Smooth muscle cell (in vitro differentiated cells): ENCODE measurements around the gene ADAMTS13. TPM values are rescaled to one million over a fixed set of nuclear protein-coding genes. Genes with fewer than 3 reads are reported as not detected.

Experiments
- DNase-seq: peaks from one replicate; lab custom pipeline; 2025; ENCODE audit not compliant: unreplicated experiment; lab: John Stamatoyannopoulos, UW
- H2AFZ ChIP-seq: fragments of 200-600 bp; sonication (generic); 2 replicates; pipeline ENCODE4 v1.6.0; 2016; ENCODE audit warnings: antibody characterized with exemption, low read depth, mild to moderate bottlenecking
- H3F3A ChIP-seq: fragments of 200-600 bp; sonication (generic); 2 replicates; pipeline ENCODE4 v1.6.0; 2017; ENCODE audit warnings: antibody characterized with exemption, low read depth
- H3K27ac ChIP-seq: fragments of 200-600 bp; sonication (generic); 2 replicates; pipeline ENCODE4 v1.5.1; 2016; ENCODE audit warnings: low read depth, mild to moderate bottlenecking
- H3K27me3 ChIP-seq: fragments of 200-600 bp; sonication (generic); 2 replicates; pipeline ENCODE4 v1.6.1; 2016; ENCODE audit warnings: low read depth, mild to moderate bottlenecking
- H3K36me3 ChIP-seq: fragments of 200-600 bp; sonication (generic); 2 replicates; pipeline ENCODE4 v1.5.1; 2016; ENCODE audit warnings: low read depth
- H3K4me1 ChIP-seq: fragments of 200-600 bp; sonication (generic); 2 replicates; pipeline ENCODE4 v1.5.1; 2016; ENCODE audit warnings: low read depth
- H3K4me2 ChIP-seq: fragments of 200-600 bp; sonication (generic); 2 replicates; pipeline ENCODE4 v1.6.0; 2016; ENCODE audit warnings: mild to moderate bottlenecking
- H3K4me3 ChIP-seq: fragments of 200-600 bp; sonication (generic); 2 replicates; pipeline ENCODE4 v1.5.1; 2016; ENCODE audit warnings: mild to moderate bottlenecking
- H3K79me2 ChIP-seq: fragments of 200-600 bp; sonication (generic); 2 replicates; pipeline ENCODE4 v1.6.0; 2016; ENCODE audit warnings: low read depth, mild to moderate bottlenecking
- H3K9ac ChIP-seq: fragments of 200-600 bp; sonication (generic); 2 replicates; pipeline ENCODE4 v1.6.0; 2016; ENCODE audit warnings: low read depth
- H3K9me3 ChIP-seq: fragments of 200-600 bp; sonication (generic); replicated peaks from 2 replicates; pipeline ENCODE4 v1.5.1; 2016; ENCODE audit warnings: low read depth
- H4K20me1 ChIP-seq: fragments of 200-600 bp; sonication (generic); 2 replicates; pipeline ENCODE4 v1.6.0; 2016; ENCODE audit warnings: low read depth
- WGBS: methylation state at CpG from one replicate; pipeline ENCODE4 v1.1.7; 2016; ENCODE audit warnings: low lambda C conversion rate; 5-methylcytosine and 5-hydroxymethylcytosine counted together
- polyA plus RNA-seq: library from polyadenylated mRNA; unstranded; fragments of >200 nt; fragmentation: Nextera tagmentation; extraction: Ambion mirVana; gene quantifications from 2 replicates; pipeline ENCODE4 v1.2.1, GENCODE V29; 2016
- total RNA-seq: library from RNA; depleted of rRNA; stranded (reverse); fragments of >200 nt; gene quantifications from 2 replicates; pipeline ENCODE4 v1.2.3, GENCODE V29; 2014
- TF ChIP-seq, protein P1 (sequence below): fragments of 200-600 bp; sonication (generic); IDR thresholded peaks from 2 replicates; pipeline ENCODE4 v1.5.1; 2017; ENCODE audit warnings: borderline replicate concordance, mild to moderate bottlenecking, antibody characterized with exemption; ENCODE audit not compliant: insufficient read depth, poor library complexity, severe bottlenecking

Gene ADAMTS13
- total and polyA plus RNA-seq, 2 experiments from 2014 or later: 3.1 to 3.7 TPM

DNA sequence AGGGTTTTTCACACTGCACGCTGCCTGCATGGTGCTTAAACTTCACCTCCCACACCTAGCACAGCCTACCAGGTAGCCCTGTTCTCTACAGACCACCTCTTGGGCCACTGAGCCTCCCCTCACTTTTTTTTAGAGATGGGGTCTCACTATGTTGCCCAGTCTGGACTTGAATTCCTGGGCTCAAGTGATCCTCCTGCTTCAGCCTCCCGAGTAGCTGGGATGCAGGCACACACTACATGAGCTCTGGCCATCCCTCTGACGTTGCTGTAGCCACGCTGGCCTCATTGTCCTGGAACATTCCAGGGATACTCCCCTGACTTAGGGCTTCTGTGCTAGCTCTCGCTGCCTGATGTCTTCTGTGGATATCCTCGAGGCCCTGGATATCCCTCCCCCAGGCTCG is 30.4 kb downstream of the ADAMTS13 start:
- Histone ChIP-seq H3K4me3 (no peak overlapping the region), H3K4me2 (no peak overlapping the region), H3K4me1 (no peaks in the 10 kb centered on the region), H2AFZ (no peak overlapping the region), H3K9me3 (no peaks in the 10 kb centered on the region), H3K27ac (no peak overlapping the region), H3K79me2 (no peaks in the 10 kb centered on the region), H4K20me1 (no peaks in the 10 kb centered on the region), H3K27me3 (no peaks in the 10 kb centered on the region), H3K36me3 (no peaks in the 10 kb centered on the region), H3K9ac (no peak overlapping the region), H3F3A (no peaks in the 10 kb centered on the region)
- no peak for DNase-seq
- TF ChIP-seq, protein P1, sequence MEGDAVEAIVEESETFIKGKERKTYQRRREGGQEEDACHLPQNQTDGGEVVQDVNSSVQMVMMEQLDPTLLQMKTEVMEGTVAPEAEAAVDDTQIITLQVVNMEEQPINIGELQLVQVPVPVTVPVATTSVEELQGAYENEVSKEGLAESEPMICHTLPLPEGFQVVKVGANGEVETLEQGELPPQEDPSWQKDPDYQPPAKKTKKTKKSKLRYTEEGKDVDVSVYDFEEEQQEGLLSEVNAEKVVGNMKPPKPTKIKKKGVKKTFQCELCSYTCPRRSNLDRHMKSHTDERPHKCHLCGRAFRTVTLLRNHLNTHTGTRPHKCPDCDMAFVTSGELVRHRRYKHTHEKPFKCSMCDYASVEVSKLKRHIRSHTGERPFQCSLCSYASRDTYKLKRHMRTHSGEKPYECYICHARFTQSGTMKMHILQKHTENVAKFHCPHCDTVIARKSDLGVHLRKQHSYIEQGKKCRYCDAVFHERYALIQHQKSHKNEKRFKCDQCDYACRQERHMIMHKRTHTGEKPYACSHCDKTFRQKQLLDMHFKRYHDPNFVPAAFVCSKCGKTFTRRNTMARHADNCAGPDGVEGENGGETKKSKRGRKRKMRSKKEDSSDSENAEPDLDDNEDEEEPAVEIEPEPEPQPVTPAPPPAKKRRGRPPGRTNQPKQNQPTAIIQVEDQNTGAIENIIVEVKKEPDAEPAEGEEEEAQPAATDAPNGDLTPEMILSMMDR: no peak
- WGBS: 83% methylated on average over 7 of the region's 7 CpGs

DNA sequence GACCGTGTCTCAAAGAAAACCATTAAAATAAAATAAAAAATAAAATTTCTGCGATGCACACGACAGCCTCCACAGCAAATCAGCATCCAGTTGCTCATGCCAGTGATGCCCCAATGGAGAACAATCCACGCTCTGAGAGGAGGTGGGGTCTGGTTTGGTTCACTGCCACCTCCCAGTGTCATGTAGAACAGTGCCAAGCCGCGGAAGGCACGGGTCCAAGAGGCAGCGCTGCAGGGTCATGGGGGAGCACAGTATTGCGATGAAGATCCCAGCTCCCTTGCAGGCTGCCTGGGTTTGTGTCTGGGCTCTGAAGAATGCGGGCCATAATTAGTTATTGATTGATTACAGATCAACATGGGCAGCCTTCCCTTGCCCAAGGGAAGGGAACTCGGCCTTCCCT is 31.5 kb downstream of the ADAMTS13 start:
- H3K27me3 ChIP-seq: no peaks in the 10 kb centered on the region
- no peak for DNase-seq
- H3K36me3 ChIP-seq: no peaks in the 10 kb centered on the region
- no peaks in the 10 kb centered on the region for H3F3A ChIP-seq
- WGBS: 94% methylated on average over 11 of the region's 11 CpGs
- TF ChIP-seq, protein P1: no peak
- H3K4me3 ChIP-seq: no peak overlapping the region
- no peaks in the 10 kb centered on the region for H3K79me2 ChIP-seq
- no peaks in the 10 kb centered on the region for H3K4me1 ChIP-seq
- no peak overlapping the region for H2AFZ ChIP-seq
- H3K9me3 ChIP-seq: no peaks in the 10 kb centered on the region
- no peak overlapping the region for H3K4me2 ChIP-seq
- no peak overlapping the region for H3K9ac ChIP-seq
- H3K27ac ChIP-seq: no peak overlapping the region
- no peaks in the 10 kb centered on the region for H4K20me1 ChIP-seq

DNA sequence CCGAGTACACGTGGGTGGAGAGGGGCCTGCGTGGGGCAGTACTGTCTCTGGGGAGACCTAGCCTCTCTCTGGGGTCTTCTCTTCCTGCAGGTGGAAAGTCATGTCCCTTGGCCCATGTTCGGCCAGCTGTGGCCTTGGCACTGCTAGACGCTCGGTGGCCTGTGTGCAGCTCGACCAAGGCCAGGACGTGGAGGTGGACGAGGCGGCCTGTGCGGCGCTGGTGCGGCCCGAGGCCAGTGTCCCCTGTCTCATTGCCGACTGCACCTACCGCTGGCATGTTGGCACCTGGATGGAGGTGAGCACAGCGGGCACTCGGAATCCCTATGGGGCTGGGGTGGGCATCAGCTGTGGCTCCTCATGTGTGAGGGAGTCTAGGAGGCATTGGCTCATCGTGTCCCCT is 32.2 kb downstream of the ADAMTS13 start:
- Histone ChIP-seq H3K79me2 (no peaks in the 10 kb centered on the region), H3F3A (no peaks in the 10 kb centered on the region), H3K4me1 (no peaks in the 10 kb centered on the region), H3K9ac (no peak overlapping the region), H3K4me2 (no peak overlapping the region), H3K27me3 (no peaks in the 10 kb centered on the region), H3K9me3 (no peaks in the 10 kb centered on the region), H2AFZ (no peak overlapping the region), H4K20me1 (no peaks in the 10 kb centered on the region), H3K27ac (no peak overlapping the region), H3K4me3 (no peak overlapping the region), H3K36me3 (no peaks in the 10 kb centered on the region)
- no peak for DNase-seq
- WGBS: 93% methylated on average over 19 of the region's 19 CpGs
- TF ChIP-seq, protein P1: no peak

DNA sequence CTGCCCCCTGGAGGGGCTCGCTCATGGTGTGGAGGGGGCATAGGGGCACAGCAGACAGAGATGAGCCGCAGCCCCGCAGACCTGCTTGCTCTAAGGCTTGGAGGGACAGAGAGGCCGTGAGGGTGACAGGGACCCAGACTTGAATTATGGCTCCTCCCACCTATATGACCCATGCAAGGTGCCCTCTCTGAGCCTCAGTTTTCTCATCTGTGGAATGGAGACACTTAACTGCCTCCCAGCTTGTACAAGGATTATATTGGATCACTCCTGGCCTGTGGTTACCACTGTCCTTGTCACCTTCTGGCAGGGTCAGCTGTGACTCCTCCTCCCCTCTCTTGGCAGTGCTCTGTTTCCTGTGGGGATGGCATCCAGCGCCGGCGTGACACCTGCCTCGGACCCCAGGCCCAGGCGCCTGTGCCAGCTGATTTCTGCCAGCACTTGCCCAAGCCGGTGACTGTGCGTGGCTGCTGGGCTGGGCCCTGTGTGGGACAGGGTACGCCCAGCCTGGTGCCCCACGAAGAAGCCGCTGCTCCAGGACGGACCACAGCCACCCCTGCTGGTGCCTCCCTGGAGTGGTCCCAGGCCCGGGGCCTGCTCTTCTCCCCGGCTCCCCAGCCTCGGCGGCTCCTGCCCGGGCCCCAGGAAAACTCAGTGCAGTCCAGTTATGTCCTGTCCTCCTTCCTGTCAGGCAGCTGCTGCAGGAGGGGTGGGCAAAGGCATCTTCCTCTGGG is 32.9 kb downstream of the ADAMTS13 start:
- H3K9me3 ChIP-seq: no peaks in the 10 kb centered on the region
- no peaks in the 10 kb centered on the region for H3K36me3 ChIP-seq
- 95% methylated on average over 20 of the region's 20 CpGs for WGBS
- H3K27ac ChIP-seq: no peak overlapping the region
- H4K20me1 ChIP-seq: no peaks in the 10 kb centered on the region
- no peak overlapping the region for H2AFZ ChIP-seq
- H3K4me3 ChIP-seq: no peak overlapping the region
- no peak overlapping the region for H3K9ac ChIP-seq
- no peak overlapping the region for H3K4me2 ChIP-seq
- TF ChIP-seq, protein P1: no peak
- H3K79me2 ChIP-seq: no peaks in the 10 kb centered on the region
- no peak for DNase-seq
- no peaks in the 10 kb centered on the region for H3F3A ChIP-seq
- H3K27me3 ChIP-seq: no peaks in the 10 kb centered on the region
- no peaks in the 10 kb centered on the region for H3K4me1 ChIP-seq
